GM18951 (cell line): ENCODE data around the gene GPR160.

Experiments used
- POLR2A ChIP-seq: IDR thresholded peaks from 4 replicates; pipeline ENCODE4 v1.6.1; 2011; ENCODE audit warnings: mild to moderate bottlenecking; ENCODE audit not compliant: insufficient read length, insufficient read depth; ENCODE audit errors: extremely low read depth
- in situ Hi-C: fragments of 300-500 bp; cut with MboI; formaldehyde crosslinking; loops from one replicate; pipeline ENCODE4 v1.12.0; 2022; ENCODE audit warnings: low sequenced_read_pairs, mixed read lengths, inconsistent platforms; ENCODE audit not compliant: unreplicated experiment

GPR160 gene

DNA sequence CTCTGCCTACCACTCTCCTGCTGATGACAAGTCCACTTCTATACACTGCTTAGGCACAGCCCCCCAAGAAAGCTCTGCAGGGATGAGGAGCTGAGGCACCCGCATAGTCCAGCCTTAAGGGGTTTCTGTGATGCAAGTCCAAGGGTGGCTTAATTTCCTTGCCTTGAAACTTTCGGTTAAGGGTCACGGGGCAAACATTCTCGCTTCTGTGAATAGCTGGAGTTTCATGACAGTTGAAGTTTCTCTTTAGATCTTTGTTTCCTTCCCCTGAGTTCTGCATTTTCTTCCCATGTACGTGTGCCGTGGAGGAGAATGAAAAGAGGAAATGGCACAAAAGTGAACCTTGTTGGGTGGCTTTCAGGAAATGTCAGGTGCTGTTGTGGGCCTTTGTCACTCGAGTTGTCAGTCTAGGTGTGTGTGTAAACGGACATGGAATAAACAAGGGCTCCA, 7.0 kb downstream of the GPR160 start:
- in situ Hi-C loops = loop anchor here (25.0 kb wide), 1 partner anchor 183 kb away; the partner anchor contains the start of gene LRRC31
- TF ChIP-seq POLR2A = no peak

DNA sequence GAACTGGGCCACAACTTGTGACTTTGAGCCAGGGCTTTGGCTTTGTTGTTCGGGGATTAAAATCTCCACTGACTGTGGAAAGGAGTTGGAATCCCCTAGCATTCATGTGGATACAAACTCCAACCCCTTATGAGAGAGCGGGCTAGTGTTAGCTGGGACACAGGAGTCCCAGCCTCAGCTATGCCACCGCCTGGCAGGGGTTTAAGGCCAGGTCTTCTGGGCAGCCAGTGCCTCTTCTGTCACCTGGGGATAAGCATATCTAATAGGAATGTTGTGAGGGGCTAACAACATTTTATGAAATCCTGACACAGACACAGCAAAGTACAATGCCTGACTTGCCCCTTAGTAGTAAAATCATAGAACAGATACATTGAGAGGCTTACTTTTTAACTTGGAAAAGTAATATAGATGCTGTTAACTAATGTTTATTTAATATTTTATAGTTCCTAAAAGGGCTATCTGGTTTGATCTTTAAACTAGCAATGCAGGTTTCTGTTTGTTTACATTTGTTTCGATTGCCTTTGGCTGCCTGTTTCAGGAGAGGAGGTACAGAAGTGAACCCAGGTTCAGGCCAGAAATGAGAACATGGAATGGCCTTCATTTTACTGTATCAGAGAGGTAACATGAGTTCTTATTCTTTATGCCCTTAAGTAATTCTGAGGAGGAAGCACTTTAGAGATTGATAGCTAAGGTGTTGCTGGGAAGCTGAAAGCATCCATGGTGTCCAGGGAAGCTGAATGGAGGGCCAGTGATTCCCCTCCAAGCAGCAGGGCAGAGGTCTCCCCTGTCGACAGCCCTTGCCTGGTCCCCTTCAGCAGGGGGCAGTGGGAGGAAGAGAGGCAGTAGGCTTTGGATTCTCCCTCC, 8.7 kb downstream of the GPR160 start:
- no peak for TF ChIP-seq POLR2A
- in situ Hi-C loops = loop anchor here (25.0 kb wide), 1 partner anchor 184 kb away; the partner anchor contains the start of gene LRRC31

- no peak for TF ChIP-seq POLR2A
- in situ Hi-C loops = loop anchor here (25.0 kb wide), 1 partner anchor 185 kb away; the partner anchor contains the start of gene LRRC31
Observed at GRCh38 chr3:170047133-170047404, 9.3 kb downstream of the GPR160 start.

DNA sequence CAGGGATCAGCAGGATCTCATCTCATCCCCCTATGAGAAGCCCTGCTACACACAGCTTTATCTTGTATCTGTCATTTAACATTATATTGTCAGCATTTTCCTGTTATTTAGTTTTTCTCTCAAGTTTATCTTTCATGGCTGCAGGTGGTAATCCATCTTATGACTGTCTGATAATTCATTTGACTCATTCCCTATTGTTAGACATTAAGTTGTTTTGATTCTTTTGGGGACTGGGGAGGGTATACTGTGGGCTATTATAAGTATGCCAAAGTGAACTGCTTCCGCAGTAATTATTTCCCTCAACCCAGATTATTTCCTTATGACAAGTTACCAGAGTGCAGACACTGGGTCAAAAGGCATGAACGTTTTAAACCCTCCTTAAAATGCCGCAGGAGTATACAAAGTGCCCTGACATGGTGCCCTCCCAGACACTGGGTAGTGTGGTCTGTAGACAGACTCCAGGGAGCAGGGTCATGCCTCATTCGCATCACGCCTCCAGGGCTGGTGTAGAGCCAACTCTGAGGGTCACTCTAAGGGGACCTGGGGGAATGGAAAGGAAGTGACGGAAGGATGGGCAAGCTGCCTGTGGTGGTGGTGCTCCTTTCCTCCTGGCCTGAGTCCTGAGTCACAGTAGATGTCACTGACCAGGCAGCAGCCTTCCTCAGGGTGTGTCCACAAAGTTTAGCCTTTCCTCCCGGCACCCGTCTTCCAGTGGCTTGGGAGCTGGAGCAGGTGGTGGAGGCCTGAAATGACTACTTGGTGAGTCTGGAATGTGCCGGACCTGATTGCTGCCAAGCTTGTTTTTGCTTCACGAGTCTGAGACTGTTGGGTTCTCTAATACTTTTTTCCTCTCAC, 11.6 kb downstream of the GPR160 start:
- in situ Hi-C loops = loop anchor here (25.0 kb wide), 1 partner anchor 187 kb away; the partner anchor contains the start of gene LRRC31
- TF ChIP-seq POLR2A = no peak

- in situ Hi-C loops = loop anchor here (25.0 kb wide), 1 partner anchor 762 kb away; no protein-coding TSS in a partner anchor
- no peak for TF ChIP-seq POLR2A
Observed at GRCh38 chr3:170050753-170051152, 13.0 kb downstream of the GPR160 start.

DNA sequence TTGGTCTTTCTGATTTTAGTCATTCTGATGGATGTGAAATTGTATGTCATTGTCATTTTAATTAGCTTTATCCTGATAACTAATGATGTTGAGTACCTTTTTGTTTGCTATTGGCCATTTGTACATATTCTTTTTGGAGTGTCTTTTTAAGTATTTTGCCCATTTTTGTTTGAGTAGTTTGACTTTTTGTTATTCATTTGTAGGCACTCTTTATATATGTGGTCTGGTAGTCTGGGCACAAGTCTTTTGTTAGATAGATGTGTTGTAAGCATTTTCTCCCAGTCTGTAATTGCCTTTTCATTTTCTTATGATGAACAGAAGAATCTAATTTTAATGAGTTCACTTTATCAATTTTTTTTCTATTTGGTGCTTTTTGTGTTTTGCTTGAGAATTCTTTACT, 14.6 kb downstream of the GPR160 start:
- TF ChIP-seq POLR2A = no peak
- in situ Hi-C loops = loop anchor here (25.0 kb wide), 1 partner anchor 760 kb away; no protein-coding TSS in a partner anchor

DNA sequence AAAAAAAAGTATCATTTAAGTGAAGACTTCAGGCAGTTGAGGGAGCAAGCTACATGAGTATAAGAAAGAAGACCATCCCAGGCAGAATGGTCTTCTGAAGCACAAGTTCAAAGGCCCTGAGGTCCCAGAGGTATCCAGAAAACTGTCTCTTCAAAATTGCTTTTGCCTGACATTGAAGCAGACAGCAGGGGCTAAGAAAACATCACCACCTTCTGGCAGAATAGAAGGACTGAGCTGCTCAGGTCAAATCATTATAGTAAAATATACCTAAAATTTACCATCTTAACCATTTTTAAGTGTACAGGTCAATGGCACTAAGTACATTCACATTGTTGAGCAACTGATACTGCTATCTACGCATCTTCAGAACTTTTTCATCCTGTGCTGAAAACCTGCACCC, 16.4 kb downstream of the GPR160 start:
- TF ChIP-seq POLR2A = no peak
- in situ Hi-C loops = loop anchor here (25.0 kb wide), 1 partner anchor 758 kb away; no protein-coding TSS in a partner anchor

- TF ChIP-seq POLR2A = no peak
- in situ Hi-C loops = loop anchor here (25.0 kb wide), 1 partner anchor 757 kb away; no protein-coding TSS in a partner anchor
Observed at GRCh38 chr3:170055209-170055608, 17.4 kb downstream of the GPR160 start.

DNA sequence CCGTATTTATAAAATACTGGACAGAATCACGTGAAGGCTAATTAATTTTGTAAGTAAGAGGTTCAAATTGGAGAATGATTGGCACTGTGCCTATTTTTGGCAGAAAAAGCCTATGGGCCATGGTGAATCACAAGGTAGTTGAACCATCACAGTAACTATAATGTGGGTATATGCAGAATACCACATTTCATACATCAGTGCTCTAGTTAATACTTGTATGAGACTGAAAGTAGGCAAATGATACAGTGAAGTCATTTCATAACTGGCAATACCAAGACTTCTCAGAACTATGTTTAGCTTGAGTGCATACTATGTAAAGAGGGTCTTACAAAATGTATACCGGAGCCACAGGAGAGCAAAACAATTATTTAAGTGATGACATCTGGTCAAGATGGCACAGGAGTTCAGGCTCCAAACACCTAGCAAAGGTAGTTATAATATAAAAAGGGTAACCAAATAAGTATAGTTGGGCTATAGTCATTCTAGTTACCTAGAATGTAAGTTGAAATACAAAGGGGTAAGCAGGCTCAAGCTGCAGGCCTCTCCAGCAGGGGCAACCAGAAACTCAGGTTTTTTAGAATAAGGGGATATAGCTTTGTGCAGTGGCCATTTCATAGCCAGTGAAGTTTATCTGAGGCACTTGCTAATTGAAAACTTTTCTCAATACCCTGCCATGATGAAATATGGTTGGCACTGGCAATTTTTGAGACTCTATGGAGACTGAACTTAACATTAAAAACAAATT, 19.1 kb downstream of the GPR160 start:
- in situ Hi-C loops = loop anchor here (25.0 kb wide), 1 partner anchor 755 kb away; no protein-coding TSS in a partner anchor

DNA sequence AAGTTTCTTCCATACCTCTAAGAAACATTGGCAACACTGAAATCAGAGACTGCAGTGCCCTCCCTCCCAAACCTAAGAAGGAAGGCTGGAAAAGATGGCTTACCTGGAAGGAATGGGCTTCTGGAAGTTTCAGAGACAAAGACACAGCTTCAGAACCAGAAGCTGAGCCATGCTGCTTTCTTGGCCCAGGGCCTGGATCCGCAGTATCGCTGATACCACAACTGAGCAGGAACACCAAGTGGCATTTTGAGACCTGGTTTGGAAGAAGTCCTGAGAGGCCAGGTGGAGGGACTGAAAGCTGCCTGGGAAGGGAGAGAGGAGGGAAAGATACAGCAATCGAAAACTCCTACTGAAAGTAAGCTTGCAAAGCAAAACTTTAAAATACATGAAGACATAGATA, 19.8 kb downstream of the GPR160 start:
- no peak for TF ChIP-seq POLR2A

More for the DNA sequence above, 19.1 kb downstream of the GPR160 start:
- no peak for TF ChIP-seq POLR2A

GRCh38 chr3:170058127-170058526, 20.3 kb downstream of the GPR160 start:
- in situ Hi-C loops = loop anchor here (25.0 kb wide), 1 partner anchor 754 kb away; no protein-coding TSS in a partner anchor
- TF ChIP-seq POLR2A = no peak

More for the DNA sequence above, 19.8 kb downstream of the GPR160 start:
- in situ Hi-C loops = loop anchor here (25.0 kb wide), 1 partner anchor 755 kb away; no protein-coding TSS in a partner anchor

DNA sequence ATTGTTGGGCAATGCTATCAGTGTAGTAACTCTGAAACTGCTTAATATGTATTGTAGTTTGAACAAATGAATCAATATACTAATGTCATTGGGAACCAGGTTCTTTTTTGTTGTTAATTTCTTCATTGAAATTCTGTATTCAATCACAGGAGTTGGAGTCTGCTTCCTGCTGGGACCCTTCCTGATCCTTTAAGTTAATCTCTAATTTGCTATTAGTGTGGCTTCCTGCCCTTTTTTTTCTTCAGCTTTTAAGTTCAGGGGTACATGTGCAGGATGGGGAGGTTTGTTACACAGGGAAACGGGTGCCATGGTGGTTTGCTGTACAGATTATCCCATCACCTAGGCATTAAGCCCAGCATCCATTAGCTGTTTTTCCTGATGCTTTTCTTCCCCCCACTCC, 21.7 kb downstream of the GPR160 start:
- in situ Hi-C loops = loop anchor here (25.0 kb wide), 1 partner anchor 753 kb away; no protein-coding TSS in a partner anchor
- no peak for TF ChIP-seq POLR2A
